GM21529 (cell line): ENCODE results near the gene NFIB.

Experiments used
- ATAC-seq: cut with Tn5 transposase; IDR thresholded peaks from one replicate; pipeline ENCODE4 v1.9.1; 2021; ENCODE audit not compliant: unreplicated experiment

NFIB gene

GRCh38 chr9:14052359-14052758 is 261.6 kb downstream of the NFIB start:
- no peak for ATAC-seq

GRCh38 chr9:14051419-14051818 is 262.5 kb downstream of the NFIB start:
- no peak for ATAC-seq

- ATAC-seq = no peak
Measured at GRCh38 chr9:14043483-14043882, 270.5 kb downstream of the NFIB start.

- ATAC-seq = no peak
Measured at GRCh38 chr9:14037331-14037730, 276.6 kb downstream of the NFIB start.

GRCh38 chr9:14033067-14033466 is 280.9 kb downstream of the NFIB start:
- no peak for ATAC-seq
